A673 (cell line): ENCODE results near the gene PIN1.

Experiments used
- CTCF ChIP-seq: fragments of 300-800, 200-600 bp; sonication (generic); conservative IDR thresholded peaks from 2 replicates; pipeline ENCODE4 v1.5.1; 2017; ENCODE audit warnings: low read depth, mild to moderate bottlenecking, antibody characterized with exemption, low read length, moderate library complexity, mixed read lengths
- EZH2 ChIP-seq: fragments of 200-600 bp; sonication (generic); IDR thresholded peaks from 2 replicates; pipeline ENCODE4 v1.6.1; 2017; ENCODE audit warnings: borderline replicate concordance, low read depth, mild to moderate bottlenecking, mixed read lengths, antibody characterized with exemption, low read length; ENCODE audit not compliant: poor library complexity, severe bottlenecking

GRCh38 chr19:9857920-9858746, 23.0 kb downstream of the PIN1 start:
- TF ChIP-seq CTCF (no peak), EZH2 (no peak)
